Upper lobe of left lung (tissue), 6 donors: ENCODE results near the gene PRDM16. TPM values are rescaled to one million over a fixed set of nuclear protein-coding genes. Genes with fewer than 3 reads are reported as not detected.

ENCODE experiments used
- ATAC-seq, 2 donors: fragments of 200-7000 bp; cut with Tn5 transposase; one replicate each; pipeline ENCODE4 v1.9.1; 2022; ENCODE audit warnings: mild to moderate bottlenecking in 2 of 2, moderate library complexity in 2 of 2; ENCODE audit not compliant: low FRiP score in 2 of 2
- DNase-seq, 2 donors: peaks; one replicate each; pipeline ENCODE4 v3.0.0-alpha.2; 2019 to 2020
- H3K27ac ChIP-seq, 4 donors: fragments of 200-600 bp; sonication (generic); one replicate each; pipeline ENCODE4 v1.5.1; 2016 to 2019
- H3K27me3 ChIP-seq, 4 donors: fragments of 200-600 bp; sonication (generic); one replicate each; pipeline ENCODE4 v1.5.1; 2017 to 2019
- H3K36me3 ChIP-seq, 4 donors: fragments of 200-600 bp; sonication (generic); one replicate each; pipeline ENCODE4 v1.5.1; 2016 to 2019
- H3K4me1 ChIP-seq, 4 donors: fragments of 200-600 bp; sonication (generic); one replicate each; pipeline ENCODE4 v1.5.1; 2018 to 2019
- H3K4me3 ChIP-seq, 4 donors: fragments of 200-600 bp; sonication (generic); one replicate each; pipeline ENCODE4 v1.5.1; 2017 to 2019; ENCODE audit warnings: mild to moderate bottlenecking in 2 of 4, moderate library complexity in 1 of 4
- H3K9me3 ChIP-seq, 4 donors: fragments of 200-600 bp; sonication (generic); one replicate each; pipeline ENCODE4 v1.5.1; 2018 to 2019
- EP300 ChIP-seq, 4 donors: sonication (generic); formaldehyde crosslinking; IDR thresholded peaks; one replicate each; pipeline ENCODE4 v1.5.1; 2017; ENCODE audit warnings: antibody characterized with exemption in 4 of 4, control low read depth in 2 of 4
- POLR2A ChIP-seq, 4 donors: fragments of 450-650 bp; IDR thresholded peaks; one replicate each; pipeline ENCODE4 v1.5.1; 2016 to 2017; ENCODE audit warnings: antibody characterized with exemption in 4 of 4, mild to moderate bottlenecking in 2 of 4
- POLR2AphosphoS5 ChIP-seq, 2 donors: sonication (generic); formaldehyde crosslinking; IDR thresholded peaks; one replicate each; pipeline ENCODE4 v1.5.1; 2017; ENCODE audit warnings: antibody characterized with exemption in 2 of 2
- WGBS, 2 donors: methylation state at CpG; one replicate each; pipeline ENCODE4 v1.1.5; 2017 to 2018; 5-methylcytosine and 5-hydroxymethylcytosine counted together
- total RNA-seq, 6 donors: library from RNA; depleted of rRNA in 4 of 6; stranded (reverse); fragments of >200 nt in 4 of 6; gene quantifications; one replicate each; pipeline versions ENCODE4 v1.1.0 to v1.2.1, GENCODE V29; 2016 to 2021
- TF ChIP-seq, protein P1 (sequence below), 6 experiments: fragments of 450-650 bp in 4 of 6; fragments of 200-600 bp in 2 of 6; sonication (generic) in 2 of 6; IDR thresholded peaks; one replicate each; pipeline ENCODE4 v1.5.1; 2016 to 2019; ENCODE audit warnings: antibody characterized with exemption in 6 of 6
- donor health status: DM: no; HTN: no; CAD: no; lungs with moderate emphysema.
- donor health status: DM: no; HTN: yes; CAD: no; lungs with severe emphysema.

The PRDM16 gene
- total RNA-seq, 6 donors from 2014 or later = 12.3 to 54.5 (median 21.2) TPM

DNA sequence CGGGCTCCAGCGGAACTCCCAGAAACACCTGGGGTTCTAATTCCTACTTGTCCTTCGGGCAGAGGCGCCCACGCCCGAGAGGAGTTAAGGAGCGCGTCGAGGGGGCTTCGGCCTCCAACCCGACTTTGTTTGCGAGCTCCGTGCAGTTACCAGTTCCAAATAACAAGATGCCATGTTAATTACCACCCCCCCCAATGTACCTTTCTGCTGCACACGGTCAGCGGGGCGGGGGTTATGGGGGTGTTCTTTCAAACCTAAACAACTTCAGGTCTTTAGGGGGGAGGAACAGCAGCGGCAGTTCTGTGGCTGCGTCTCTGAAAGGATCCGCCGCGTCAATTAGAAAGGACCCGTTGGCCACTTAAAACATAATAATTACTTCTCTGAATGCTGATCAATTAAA, 114.8 kb downstream of the PRDM16 start:
- H3K9me3 ChIP-seq = no peaks in the 10 kb centered on the region
- DNase-seq (peak in 1 of 2 donors; percentile 20), ATAC-seq (no peak)
- peaks cover 12 to 31% (median 22%) of the 10 kb centered on the region in 4 donors for H3K4me1 ChIP-seq
- 46 to 61% methylated on average over 15 to 22 of the region's 22 CpGs for WGBS, 2 donors
- no peaks in the 10 kb centered on the region for H3K27me3 ChIP-seq
- H3K36me3 ChIP-seq = no peaks in the 10 kb centered on the region
- H3K27ac ChIP-seq = no peak overlapping the region
- no peak overlapping the region for H3K4me3 ChIP-seq
- TF ChIP-seq POLR2AphosphoS5 (IDR thresholded peaks at IDR 0.05) (no peak), POLR2A (IDR thresholded peaks at IDR 0.05) (no peak), EP300 (IDR thresholded peaks at IDR 0.05) (no peak)
- TF ChIP-seq, protein P1, sequence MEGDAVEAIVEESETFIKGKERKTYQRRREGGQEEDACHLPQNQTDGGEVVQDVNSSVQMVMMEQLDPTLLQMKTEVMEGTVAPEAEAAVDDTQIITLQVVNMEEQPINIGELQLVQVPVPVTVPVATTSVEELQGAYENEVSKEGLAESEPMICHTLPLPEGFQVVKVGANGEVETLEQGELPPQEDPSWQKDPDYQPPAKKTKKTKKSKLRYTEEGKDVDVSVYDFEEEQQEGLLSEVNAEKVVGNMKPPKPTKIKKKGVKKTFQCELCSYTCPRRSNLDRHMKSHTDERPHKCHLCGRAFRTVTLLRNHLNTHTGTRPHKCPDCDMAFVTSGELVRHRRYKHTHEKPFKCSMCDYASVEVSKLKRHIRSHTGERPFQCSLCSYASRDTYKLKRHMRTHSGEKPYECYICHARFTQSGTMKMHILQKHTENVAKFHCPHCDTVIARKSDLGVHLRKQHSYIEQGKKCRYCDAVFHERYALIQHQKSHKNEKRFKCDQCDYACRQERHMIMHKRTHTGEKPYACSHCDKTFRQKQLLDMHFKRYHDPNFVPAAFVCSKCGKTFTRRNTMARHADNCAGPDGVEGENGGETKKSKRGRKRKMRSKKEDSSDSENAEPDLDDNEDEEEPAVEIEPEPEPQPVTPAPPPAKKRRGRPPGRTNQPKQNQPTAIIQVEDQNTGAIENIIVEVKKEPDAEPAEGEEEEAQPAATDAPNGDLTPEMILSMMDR (IDR thresholded peaks at IDR 0.05) = no peak

DNA sequence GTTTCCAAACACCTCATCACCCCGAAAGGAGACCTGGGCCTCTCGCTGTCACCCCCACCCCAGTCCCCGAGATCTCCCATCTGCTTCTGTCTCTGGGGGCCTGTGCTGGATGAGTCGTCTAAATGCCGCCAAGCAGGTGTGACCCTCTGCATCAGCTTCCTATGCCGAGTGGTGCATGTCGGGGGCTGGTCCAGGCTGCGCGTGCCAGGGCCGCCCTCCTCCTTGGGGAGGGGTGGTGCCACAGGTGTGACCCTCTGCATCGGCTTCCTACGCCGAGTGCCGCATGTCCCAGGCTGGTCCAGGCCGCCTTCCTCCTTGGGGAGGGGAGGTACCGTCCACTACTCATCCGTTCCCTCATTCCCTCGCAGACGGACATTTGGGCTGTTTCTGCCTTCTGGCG, 115.7 kb downstream of the PRDM16 start:
- Histone ChIP-seq H3K27me3 (no peaks in the 10 kb centered on the region), H3K36me3 (no peaks in the 10 kb centered on the region), H3K27ac (no peak overlapping the region), H3K4me3 (no peak overlapping the region), H3K9me3 (no peaks in the 10 kb centered on the region), H3K4me1 (peaks cover 12 to 37% (median 24%) of the 10 kb centered on the region in 4 donors)
- ATAC-seq (no peak), DNase-seq (peak in 1 of 2 donors; percentile 73)
- TF ChIP-seq POLR2AphosphoS5 (IDR thresholded peaks at IDR 0.05) (no peak), POLR2A (IDR thresholded peaks at IDR 0.05) (no peak), EP300 (IDR thresholded peaks at IDR 0.05) (no peak)
- TF ChIP-seq, protein P1 (IDR thresholded peaks at IDR 0.05) = no peak
- 94 to 99% methylated on average over 12 to 20 of the region's 20 CpGs for WGBS, 2 donors

GRCh38 chr1:3185896-3186525, 117.0 kb downstream of the PRDM16 start:
- Histone ChIP-seq H3K27ac (peak overlapping the region in 2 of 4 donors; percentile 30 to 85), H3K27me3 (no peaks in the 10 kb centered on the region), H3K9me3 (no peaks in the 10 kb centered on the region), H3K4me1 (peaks cover 12 to 41% (median 28%) of the 10 kb centered on the region in 4 donors), H3K36me3 (no peaks in the 10 kb centered on the region), H3K4me3 (peak overlapping the region in 1 of 4 donors; percentile 16)
- TF ChIP-seq POLR2AphosphoS5 (IDR thresholded peaks at IDR 0.05) (no peak), POLR2A (IDR thresholded peaks at IDR 0.05) (no peak), EP300 (IDR thresholded peaks at IDR 0.05) (no peak)
- TF ChIP-seq, protein P1 (IDR thresholded peaks at IDR 0.05) = no peak
- peak in 1 of 2 donors; percentile 74 for DNase-seq
- ATAC-seq = no peak
- 70 to 82% methylated on average over 9 to 34 of the region's 38 CpGs for WGBS, 2 donors

- peak; percentile 66 to 80 for DNase-seq
- H3K4me3 ChIP-seq = peak overlapping the region in 1 of 4 donors; percentile 16
Observed at GRCh38 chr1:3186526-3186921, 117.5 kb downstream of the PRDM16 start.

More at GRCh38 chr1:3186526-3186921, 117.5 kb downstream of the PRDM16 start:
- TF ChIP-seq EP300 (IDR thresholded peaks at IDR 0.05) = no peak
- TF ChIP-seq, protein P1 (IDR thresholded peaks at IDR 0.05) = no peak
- TF ChIP-seq POLR2A (IDR thresholded peaks at IDR 0.05) = no peak
- TF ChIP-seq POLR2AphosphoS5 (IDR thresholded peaks at IDR 0.05) = peak in 1 of 2 donors; percentile 15
- whole genome bisulfite sequencing, 2 donors = 49 to 54% methylated on average over 13 to 22 of the region's 22 CpGs
- ATAC-seq = peak in 1 of 2 donors; percentile 65
- Histone ChIP-seq H3K36me3 (no peaks in the 10 kb centered on the region), H3K4me1 (peaks cover 12 to 45% (median 30%) of the 10 kb centered on the region in 4 donors), H3K27me3 (no peaks in the 10 kb centered on the region), H3K27ac (peak overlapping the region; percentile 62 to 85 (median 74)), H3K9me3 (no peaks in the 10 kb centered on the region)
